IMR-90 (cell line): ENCODE results near the gene GANC. TPM values are rescaled to one million over a fixed set of nuclear protein-coding genes. Genes with fewer than 3 reads are reported as not detected.

ENCODE experiments used
- ATAC-seq: fragments of 200-7000 bp; cut with Tn5 transposase; 2 replicates; pipeline ENCODE4 v1.9.1; 2020; ENCODE audit warnings: low read depth, mild to moderate bottlenecking, moderate library complexity
- BruUV-seq: library from RNA; stranded (reverse); fragments of 400-500 nt; replicated peaks from 2 replicates; lab custom pipeline; 2021; lab: Mats Ljungman, UMichigan
- CTCF ChIA-PET: fragments of 300-600 bp; formaldehyde crosslinking; extraction: SDS; loops from one replicate; lab custom pipeline; 2021; ENCODE audit warnings: antibody characterized with exemption; lab: Yijun Ruan, JAX
- POLR2A ChIA-PET: fragments of 300-600 bp; sonication (Branson Sonifier 250); formaldehyde crosslinking; loops from one replicate; lab custom pipeline; 2022; ENCODE audit warnings: antibody characterized with exemption; ENCODE audit not compliant: unreplicated experiment; lab: Charles Lee
- DNase-seq: peaks from one replicate; pipeline ENCODE4 v3.0.0; 2013
- H2AFZ ChIP-seq: replicated peaks from 2 replicates; pipeline ENCODE3; 2013; ENCODE audit warnings: low read length, mild to moderate bottlenecking; ENCODE audit not compliant: poor library complexity
- H2AK5ac ChIP-seq: 2 replicates; pipeline ENCODE4 v1.6.1; 2013; ENCODE audit warnings: low read depth, low read length, inconsistent platforms
- H2AK9ac ChIP-seq: replicated peaks from 2 replicates; pipeline ENCODE3; 2013; ENCODE audit warnings: mild to moderate bottlenecking, low read depth, low read length, moderate library complexity; ENCODE audit not compliant: poor library complexity
- H2BK120ac ChIP-seq: 2 replicates; pipeline ENCODE4 v1.6.1; 2013; ENCODE audit warnings: low read depth, low read length, inconsistent platforms
- H2BK15ac ChIP-seq: 3 replicates; pipeline ENCODE4 v1.6.1; 2013; ENCODE audit warnings: low read depth, low read length, inconsistent platforms
- H2BK20ac ChIP-seq: 2 replicates; pipeline ENCODE4 v1.6.1; 2013; ENCODE audit warnings: low read depth, mild to moderate bottlenecking, inconsistent platforms, low read length, moderate library complexity
- H2BK5ac ChIP-seq: 2 replicates; pipeline ENCODE4 v1.6.1; 2013; ENCODE audit warnings: mild to moderate bottlenecking, low read depth, low read length, inconsistent platforms; ENCODE audit not compliant: poor library complexity, severe bottlenecking
- H3K14ac ChIP-seq: replicated peaks from 2 replicates; pipeline ENCODE4 v1.6.1; 2013; ENCODE audit warnings: low read depth, low read length, inconsistent platforms
- H3K18ac ChIP-seq: 2 replicates; pipeline ENCODE4 v1.6.1; 2013; ENCODE audit warnings: low read depth, low read length, control low read depth
- H3K23ac ChIP-seq: 2 replicates; pipeline ENCODE4 v1.6.1; 2013; ENCODE audit warnings: low read depth, low read length, inconsistent platforms
- H3K27ac ChIP-seq: 2 replicates; pipeline ENCODE4 v1.5.1; 2013; ENCODE audit warnings: mild to moderate bottlenecking, control low read depth, low read length; ENCODE audit not compliant: insufficient read depth
- H3K27me3 ChIP-seq: 2 replicates; pipeline ENCODE4 v1.6.1; 2013; ENCODE audit warnings: low read length; ENCODE audit not compliant: control insufficient read depth, insufficient read depth
- H3K36me3 ChIP-seq: 2 replicates; pipeline ENCODE4 v1.6.1; 2013; ENCODE audit warnings: low read length, mixed read lengths; ENCODE audit not compliant: control insufficient read depth, insufficient read depth
- H3K4ac ChIP-seq: 2 replicates; pipeline ENCODE4 v1.6.1; 2013; ENCODE audit warnings: low read depth, low read length, inconsistent platforms
- H3K4me1 ChIP-seq: 2 replicates; pipeline ENCODE4 v1.6.1; 2013; ENCODE audit warnings: low read length, mixed read lengths; ENCODE audit not compliant: control insufficient read depth, insufficient read depth
- H3K4me2 ChIP-seq: 2 replicates; pipeline ENCODE4 v1.6.1; 2013; ENCODE audit warnings: low read depth, mild to moderate bottlenecking, control low read depth, low read length, moderate library complexity
- H3K4me3 ChIP-seq: 2 replicates; pipeline ENCODE4 v1.5.1; 2013; ENCODE audit warnings: low read depth, mild to moderate bottlenecking, control low read depth, low read length, moderate library complexity; ENCODE audit not compliant: insufficient read depth
- H3K56ac ChIP-seq: 2 replicates; pipeline ENCODE4 v1.6.1; 2013; ENCODE audit warnings: low read length, inconsistent platforms; ENCODE audit not compliant: insufficient read depth; ENCODE audit errors: extremely low read depth
- H3K79me1 ChIP-seq, 2 experiments: 2 replicates each; pipeline ENCODE4 v1.6.1; 2013; ENCODE audit warnings: low read length in 2 of 2, inconsistent platforms in 1 of 2, low read depth in 1 of 2
- H3K9ac ChIP-seq: 2 replicates; pipeline ENCODE4 v1.6.1; 2013; ENCODE audit warnings: low read depth, low read length, control low read depth
- H3K9me1 ChIP-seq: 2 replicates; pipeline ENCODE4 v1.6.1; 2013; ENCODE audit warnings: low read length, inconsistent platforms; ENCODE audit not compliant: insufficient read depth
- H3K9me3 ChIP-seq: 2 replicates; pipeline ENCODE4 v1.6.1; 2013; ENCODE audit warnings: low read length; ENCODE audit not compliant: control insufficient read depth, insufficient read depth
- H4K20me1 ChIP-seq: 2 replicates; pipeline ENCODE4 v1.6.1; 2013; ENCODE audit warnings: low read length, inconsistent platforms; ENCODE audit not compliant: insufficient read depth
- H4K5ac ChIP-seq: 2 replicates; pipeline ENCODE4 v1.6.1; 2013; ENCODE audit warnings: mild to moderate bottlenecking, low read depth, low read length, control low read depth
- H4K8ac ChIP-seq, 2 experiments: 2 replicates each; pipeline ENCODE4 v1.6.1; 2013; ENCODE audit warnings: low read depth in 2 of 2, low read length in 2 of 2, control low read depth in 1 of 2, inconsistent platforms in 1 of 2
- H4K91ac ChIP-seq: 2 replicates; pipeline ENCODE4 v1.6.1; 2013; ENCODE audit warnings: low read depth, low read length, inconsistent platforms; ENCODE audit not compliant: insufficient read depth
- CEBPB ChIP-seq: IDR thresholded peaks from 2 replicates; pipeline ENCODE4 v1.6.1; 2012; ENCODE audit warnings: low read depth, low read length, improper control_type of control experiment
- MAFK ChIP-seq: IDR thresholded peaks from 2 replicates; pipeline ENCODE4 v1.6.1; 2012; ENCODE audit warnings: low read depth, low read length, improper control_type of control experiment
- MAZ ChIP-seq: IDR thresholded peaks from 2 replicates; pipeline ENCODE4 v1.6.1; 2012; ENCODE audit warnings: low read depth, mild to moderate bottlenecking, low read length, improper control_type of control experiment, moderate library complexity, borderline replicate concordance
- WGBS, 2 experiments: methylation state at CpG; one replicate each; pipeline versions ENCODE4 v1.1.5 to v1.1.7; 2013; ENCODE audit warnings: missing lambda C conversion rate in 2 of 2; ENCODE audit not compliant: insufficient read length in 1 of 2; ENCODE audit errors: extremely low coverage in 2 of 2; 5-methylcytosine and 5-hydroxymethylcytosine counted together
- dilution Hi-C: fragments of 300-500 bp; cut with HindIII; formaldehyde crosslinking; loops from one replicate; pipeline ENCODE4 v1.14.3; 2018; ENCODE audit warnings: low sequenced_read_pairs; ENCODE audit not compliant: unreplicated experiment
- in situ Hi-C: fragments of 300-500 bp; cut with MboI; formaldehyde crosslinking; loops from 3 replicates; pipeline ENCODE4 v1.14.3; 2019; ENCODE audit warnings: low sequenced_read_pairs, inconsistent platforms, mixed read lengths
- intact Hi-C: fragments of 100-400 bp; cut with micrococcal nuclease; formaldehyde crosslinking; loops from 2 replicates; pipeline ENCODE4 v1.10.0; 2022
- polyA plus RNA-seq, 3 experiments: library from polyadenylated mRNA; depleted of rRNA; stranded (reverse); fragments of >200 nt; gene quantifications; 2 replicates each; pipeline ENCODE4 v1.2.3, GENCODE V29; 2012; ENCODE audit warnings: low replicate concordance in 1 of 3
- total RNA-seq: library from RNA; depleted of rRNA; stranded (reverse); fragments of >200 nt; gene quantifications from 2 replicates; pipeline ENCODE4 v1.2.3, GENCODE V29; 2012

The GANC gene
- total and polyA plus RNA-seq, 2 of the 4 experiments (the other 2 are of a cell fraction) = 7.1 to 19.2 TPM

GRCh38 chr15:42344763-42345162 is 71.8 kb downstream of the GANC start:
- no peak overlapping the region for H2AK9ac ChIP-seq
- dilution Hi-C loops (no loop called here), intact Hi-C loops (no loop called here), in situ Hi-C loops (no loop called here)
- H3K36me3 ChIP-seq = no peaks in the 10 kb centered on the region
- H3K4me3 ChIP-seq = no peak overlapping the region
- no peak overlapping the region for H4K5ac ChIP-seq
- no peak overlapping the region for H3K23ac ChIP-seq
- no peak overlapping the region for H4K91ac ChIP-seq
- no peak overlapping the region for H3K9ac ChIP-seq
- H3K4me1 ChIP-seq = peaks cover 11% of the 10 kb centered on the region
- 0 out of 4 replicates have a peak, but pooled peaks cover 0 to 5% of the 10 kb centered on the region in 2 experiments for H3K79me1 ChIP-seq
- H3K56ac ChIP-seq = no peak overlapping the region
- H2BK15ac ChIP-seq = no peak overlapping the region
- H4K20me1 ChIP-seq = no peaks in the 10 kb centered on the region
- peak overlapping the region; percentile 22; the same call in 1 of the 2 replicates for H3K4me2 ChIP-seq
- POLR2A ChIA-PET = no interaction called here
- H3K9me3 ChIP-seq = no peaks in the 10 kb centered on the region
- no peak overlapping the region for H3K4ac ChIP-seq
- H3K9me1 ChIP-seq = peaks cover 11% of the 10 kb centered on the region
- H3K27me3 ChIP-seq = no peaks in the 10 kb centered on the region
- WGBS, 2 experiments = no CpG with 5 or more reads among the region's 5 CpGs
- DNase-seq = peak; percentile 83
- H2BK5ac ChIP-seq = no peak overlapping the region
- 0 out of 2 replicates have a peak, but pooled peaks have one; percentile 18 for ATAC-seq
- no peak overlapping the region for H2BK120ac ChIP-seq
- no TSS peak for BruUV-seq
- no peak overlapping the region for H4K8ac ChIP-seq
- no peak overlapping the region for H3K27ac ChIP-seq
- CTCF ChIA-PET = no interaction called here
- no peak overlapping the region for H3K14ac ChIP-seq
- H2AK5ac ChIP-seq = no peak overlapping the region
- no peak overlapping the region for H2BK20ac ChIP-seq
- H3K18ac ChIP-seq = no peak overlapping the region
- no peak overlapping the region for H2AFZ ChIP-seq
- TF ChIP-seq MAZ (no peak), MAFK (0 out of 2 replicates have a peak, but pooled peaks have one; percentile 6), CEBPB (peak; percentile 91)
